Astrocyte (in vitro differentiated cells and primary cell): ENCODE data around the gene DBNDD2.

Experiments
- EZH2 ChIP-seq: IDR thresholded peaks from 2 replicates; pipeline ENCODE4 v1.6.1; 2012; ENCODE audit warnings: mild to moderate bottlenecking, low read length, inconsistent platforms; ENCODE audit not compliant: insufficient read depth
- TF ChIP-seq, protein P1 (sequence below): IDR thresholded peaks from 2 replicates; pipeline ENCODE4 v1.5.1; 2011; ENCODE audit warnings: low read depth, mild to moderate bottlenecking, inconsistent platforms, low read length, moderate library complexity; ENCODE audit not compliant: insufficient read depth

DNA sequence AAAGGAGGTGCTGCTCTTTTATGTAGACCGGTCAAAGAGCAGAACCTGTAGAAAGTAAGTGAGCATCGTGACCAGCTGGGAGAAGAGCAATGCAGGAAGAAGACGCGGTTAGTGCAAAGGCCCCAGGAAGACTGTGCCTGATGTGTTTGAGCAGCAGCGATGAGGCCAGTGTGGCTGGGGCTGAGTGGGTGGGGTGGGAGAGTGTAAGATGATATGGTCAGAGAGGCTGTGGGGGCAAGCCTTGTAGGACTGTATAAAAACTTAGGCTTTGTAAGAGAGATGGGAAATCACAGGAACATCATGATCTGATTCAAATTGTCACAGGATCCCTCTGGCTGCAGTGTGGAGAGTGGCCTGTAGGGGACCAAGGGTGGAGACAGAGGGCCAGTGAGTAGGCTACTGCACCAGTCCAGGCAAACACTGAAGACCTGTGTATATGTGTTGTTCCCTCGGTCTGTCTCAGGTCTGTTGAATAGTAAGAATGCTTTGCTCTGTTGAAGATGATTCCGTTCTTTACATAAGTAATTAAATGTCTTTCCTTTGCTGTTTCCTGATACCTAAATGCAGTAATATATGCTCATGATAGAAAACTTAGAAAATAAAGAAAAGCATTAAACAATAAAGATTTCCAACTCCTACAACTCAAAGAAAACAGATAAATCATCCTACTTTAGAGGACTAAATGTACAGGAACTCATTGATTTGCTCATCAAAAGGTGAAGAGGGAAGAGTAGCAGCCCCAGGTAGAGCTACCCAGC lies 37.9 kb downstream of the DBNDD2 start:
- TF ChIP-seq, protein P1, sequence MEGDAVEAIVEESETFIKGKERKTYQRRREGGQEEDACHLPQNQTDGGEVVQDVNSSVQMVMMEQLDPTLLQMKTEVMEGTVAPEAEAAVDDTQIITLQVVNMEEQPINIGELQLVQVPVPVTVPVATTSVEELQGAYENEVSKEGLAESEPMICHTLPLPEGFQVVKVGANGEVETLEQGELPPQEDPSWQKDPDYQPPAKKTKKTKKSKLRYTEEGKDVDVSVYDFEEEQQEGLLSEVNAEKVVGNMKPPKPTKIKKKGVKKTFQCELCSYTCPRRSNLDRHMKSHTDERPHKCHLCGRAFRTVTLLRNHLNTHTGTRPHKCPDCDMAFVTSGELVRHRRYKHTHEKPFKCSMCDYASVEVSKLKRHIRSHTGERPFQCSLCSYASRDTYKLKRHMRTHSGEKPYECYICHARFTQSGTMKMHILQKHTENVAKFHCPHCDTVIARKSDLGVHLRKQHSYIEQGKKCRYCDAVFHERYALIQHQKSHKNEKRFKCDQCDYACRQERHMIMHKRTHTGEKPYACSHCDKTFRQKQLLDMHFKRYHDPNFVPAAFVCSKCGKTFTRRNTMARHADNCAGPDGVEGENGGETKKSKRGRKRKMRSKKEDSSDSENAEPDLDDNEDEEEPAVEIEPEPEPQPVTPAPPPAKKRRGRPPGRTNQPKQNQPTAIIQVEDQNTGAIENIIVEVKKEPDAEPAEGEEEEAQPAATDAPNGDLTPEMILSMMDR = peak; percentile 52
- TF ChIP-seq EZH2 = no peak
